HG02981 (cell line): Measurements from ENCODE around the gene HECA.
"Not testable (repeated sequence)": the region's sequence is repeated elsewhere in the genome, so short reads cannot be mapped to it uniquely, and the experiment has no call there.

Source experiments
- ATAC-seq: cut with Tn5 transposase; IDR thresholded peaks from one replicate; pipeline ENCODE4 v1.9.1; 2021; ENCODE audit warnings: mild to moderate bottlenecking, moderate library complexity; ENCODE audit not compliant: unreplicated experiment

Gene HECA, protein sequence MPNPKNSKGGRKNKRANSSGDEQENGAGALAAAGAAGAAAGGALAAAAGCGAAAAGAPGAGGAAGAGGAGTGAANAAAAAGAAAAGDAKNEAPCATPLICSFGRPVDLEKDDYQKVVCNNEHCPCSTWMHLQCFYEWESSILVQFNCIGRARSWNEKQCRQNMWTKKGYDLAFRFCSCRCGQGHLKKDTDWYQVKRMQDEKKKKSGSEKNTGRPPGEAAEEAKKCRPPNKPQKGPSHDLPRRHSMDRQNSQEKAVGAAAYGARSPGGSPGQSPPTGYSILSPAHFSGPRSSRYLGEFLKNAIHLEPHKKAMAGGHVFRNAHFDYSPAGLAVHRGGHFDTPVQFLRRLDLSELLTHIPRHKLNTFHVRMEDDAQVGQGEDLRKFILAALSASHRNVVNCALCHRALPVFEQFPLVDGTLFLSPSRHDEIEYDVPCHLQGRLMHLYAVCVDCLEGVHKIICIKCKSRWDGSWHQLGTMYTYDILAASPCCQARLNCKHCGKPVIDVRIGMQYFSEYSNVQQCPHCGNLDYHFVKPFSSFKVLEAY

DNA sequence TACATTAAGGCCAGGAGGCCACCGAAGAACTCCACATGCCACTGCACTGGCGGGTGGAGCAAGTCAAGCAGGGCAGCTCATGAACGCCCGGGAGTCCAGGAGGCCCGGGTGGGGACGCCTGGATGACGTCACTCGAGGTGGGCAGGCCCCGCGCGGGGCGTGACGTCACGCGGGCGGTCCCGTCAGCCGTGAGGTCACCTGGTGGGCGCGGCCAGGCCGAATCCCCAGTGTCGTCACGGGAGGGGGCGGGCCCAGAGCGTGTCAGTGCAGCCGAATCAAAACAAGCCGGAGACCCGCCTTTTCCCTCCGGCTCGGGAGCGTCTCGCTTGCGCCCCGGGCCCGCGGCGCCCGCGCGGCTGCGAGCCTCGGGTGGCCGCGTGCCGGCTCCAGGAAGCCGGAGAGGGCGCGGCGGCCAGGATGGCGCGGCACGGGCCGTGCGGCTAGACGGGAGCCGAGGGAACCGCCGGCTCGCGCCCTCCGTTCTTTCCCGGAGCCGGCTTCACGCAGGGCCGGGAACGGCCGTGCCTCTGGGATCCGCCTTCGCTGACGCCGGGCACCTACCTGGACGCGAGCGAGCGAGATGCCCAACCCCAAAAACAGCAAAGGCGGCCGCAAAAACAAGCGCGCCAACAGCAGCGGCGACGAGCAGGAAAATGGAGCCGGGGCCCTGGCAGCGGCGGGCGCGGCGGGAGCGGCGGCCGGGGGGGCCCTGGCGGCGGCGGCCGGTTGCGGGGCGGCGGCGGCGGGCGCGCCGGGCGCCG, at the start of gene HECA:
Gene HECA, plus strand, starts transcription at position 264 of the 761 bp plus-strand sequence. Its CDS starts 317 bp downstream, at position 581.
- ATAC-seq: peak; percentile 87

DNA sequence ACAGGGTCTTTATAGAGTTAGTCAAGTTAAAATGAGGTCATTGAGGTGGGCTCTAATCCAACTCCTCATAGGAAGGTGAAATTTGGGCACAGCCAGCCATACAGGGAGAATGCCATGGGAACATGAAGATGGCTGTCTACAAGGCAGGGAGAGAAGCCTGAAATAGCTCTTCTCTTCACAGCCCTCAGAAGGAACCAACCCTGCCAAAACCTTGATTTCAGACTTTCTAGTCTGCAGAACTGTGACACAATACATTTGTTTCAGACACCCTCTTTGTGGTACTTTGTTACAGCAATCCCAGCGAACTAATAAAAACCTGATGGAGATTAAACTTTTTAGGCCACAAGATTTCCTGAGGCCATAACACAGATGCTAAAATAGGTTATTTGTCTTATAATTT, 43.1 kb upstream of the HECA start:
- ATAC-seq: no peak

DNA sequence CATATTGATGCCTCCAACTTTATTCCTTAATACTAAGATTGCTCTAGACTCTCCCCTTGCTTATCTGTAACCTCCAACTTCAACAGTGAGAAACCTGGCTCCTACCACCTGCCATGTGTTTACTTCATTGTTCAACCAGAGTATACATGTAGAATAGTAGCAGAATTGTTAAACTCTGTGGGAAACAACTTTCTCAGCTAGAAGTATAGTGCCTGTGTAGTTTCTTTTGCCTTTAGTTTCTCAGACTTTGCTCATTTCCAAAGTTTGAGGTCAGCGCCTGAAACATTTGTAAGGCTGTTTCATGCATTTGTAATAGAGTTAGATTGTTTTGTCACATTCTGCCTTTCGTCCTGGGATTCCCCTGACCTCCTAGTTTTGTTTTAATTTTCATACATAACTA, 34.9 kb upstream of the HECA start:
- ATAC-seq: peak; percentile 81

DNA sequence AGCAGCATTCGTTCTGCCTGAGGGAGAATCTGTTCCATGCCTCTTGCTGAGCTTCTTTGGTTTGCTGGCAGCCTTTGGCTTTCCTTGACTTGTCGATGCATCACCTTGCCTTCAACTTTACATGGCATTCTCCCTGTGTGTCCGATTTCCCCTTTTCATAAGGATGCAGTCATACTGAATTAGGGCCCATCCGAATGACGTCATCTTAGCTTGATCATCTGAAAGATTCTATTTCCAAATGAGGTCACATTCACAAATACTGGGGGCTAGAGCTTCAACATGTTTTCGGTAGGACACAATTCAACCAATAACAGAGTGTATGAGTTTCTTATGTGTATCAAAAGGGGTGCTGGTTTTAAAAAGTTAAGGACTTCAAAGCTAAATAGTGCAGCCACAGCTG, 27.8 kb upstream of the HECA start:
- ATAC-seq: no peak

DNA sequence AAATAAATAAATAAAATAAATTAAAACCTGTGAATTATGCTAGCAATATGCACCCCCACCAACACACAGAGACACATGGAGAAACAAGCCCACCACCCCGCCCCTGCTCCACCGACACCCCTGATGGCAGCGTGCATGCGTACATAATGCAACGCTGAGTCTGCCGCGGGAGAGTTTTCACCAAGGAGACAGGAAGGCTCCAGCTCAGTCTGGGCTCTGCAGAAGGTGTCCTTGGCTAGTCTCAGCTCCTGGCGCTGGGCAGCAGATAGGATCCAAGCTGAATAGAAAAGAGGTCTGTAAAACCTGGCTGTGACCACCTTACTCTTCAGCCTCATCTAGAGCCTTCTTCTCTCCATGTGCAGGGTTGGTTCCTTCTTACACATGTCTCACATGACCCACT, 26.5 kb upstream of the HECA start:
- ATAC-seq: no peak

DNA sequence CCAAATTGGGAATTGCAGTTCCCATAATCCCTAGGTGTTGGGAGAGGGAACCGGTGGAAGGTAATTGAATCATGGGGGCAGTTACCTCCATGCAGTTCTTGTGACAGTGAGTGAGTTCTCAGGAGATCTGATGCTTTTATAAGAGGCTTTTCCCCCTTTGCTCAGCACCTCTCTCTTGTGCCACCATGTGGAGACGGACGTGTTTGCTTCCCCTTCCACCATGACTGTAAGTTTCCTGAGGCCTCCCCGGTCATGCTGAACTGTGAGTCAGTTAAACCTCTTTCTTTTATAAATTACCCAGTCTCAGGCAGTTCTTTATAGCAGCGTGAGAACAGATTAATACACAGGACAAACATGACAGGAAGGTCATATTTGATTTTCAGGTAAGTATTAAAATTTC, 25.3 kb upstream of the HECA start:
- ATAC-seq: no peak

DNA sequence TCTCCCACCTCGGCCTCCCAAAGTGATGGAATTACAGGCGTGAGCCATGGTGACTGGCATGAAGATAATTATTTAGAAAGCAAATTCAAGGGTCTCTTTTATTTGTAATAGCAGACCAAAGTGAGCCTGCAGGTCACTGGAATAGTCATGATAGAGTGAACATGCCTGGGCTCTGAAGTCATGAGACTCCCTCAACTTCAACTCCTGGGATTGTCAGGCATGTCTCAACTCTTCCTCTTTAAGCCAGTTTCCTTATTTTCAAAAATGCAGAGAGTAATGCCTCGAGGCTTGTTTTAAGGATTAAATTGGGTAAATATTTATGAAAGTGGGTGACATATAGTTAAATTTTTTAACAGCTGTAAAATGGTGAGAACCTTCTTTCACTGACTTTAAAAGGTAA, 22.7 kb upstream of the HECA start:
- no peak for ATAC-seq

DNA sequence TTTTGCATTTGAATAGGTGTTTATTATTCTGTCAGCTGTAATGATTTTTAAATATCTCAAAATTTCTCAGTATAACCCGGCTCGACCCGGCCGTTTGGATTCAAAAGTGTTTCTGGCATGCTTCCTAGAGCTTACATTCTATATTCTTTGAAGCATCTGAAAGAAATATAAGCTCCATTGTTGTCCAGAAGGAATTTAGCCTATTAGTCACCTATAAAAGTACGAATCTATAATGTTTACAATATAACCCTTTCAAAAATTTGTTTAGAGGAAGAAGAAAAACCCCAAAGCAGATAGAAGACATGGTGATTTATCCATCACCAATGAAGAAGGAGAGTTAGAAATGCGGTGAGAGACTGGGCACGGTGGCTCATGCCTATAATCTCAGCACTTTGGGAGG, 22.3 kb upstream of the HECA start:
- no peak for ATAC-seq

DNA sequence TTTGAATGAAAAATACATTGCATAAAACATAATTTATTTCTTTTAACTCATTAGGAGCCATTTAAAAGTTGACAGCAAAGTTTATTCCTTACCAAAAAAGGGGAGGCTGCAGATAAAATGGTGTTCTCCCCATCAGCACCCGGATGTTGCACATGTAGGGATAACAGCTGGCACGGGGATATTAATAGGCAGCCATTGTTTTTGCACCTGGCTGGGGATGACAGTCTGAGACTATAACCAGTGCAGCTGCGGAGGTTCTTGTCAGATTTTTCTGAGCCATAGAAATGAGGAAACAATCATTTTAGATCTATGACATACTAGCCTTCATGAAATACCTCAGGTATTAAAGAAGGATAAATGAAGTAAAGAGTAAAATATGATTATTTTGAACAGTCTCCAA, 20.1 kb upstream of the HECA start:
- ATAC-seq: no peak

DNA sequence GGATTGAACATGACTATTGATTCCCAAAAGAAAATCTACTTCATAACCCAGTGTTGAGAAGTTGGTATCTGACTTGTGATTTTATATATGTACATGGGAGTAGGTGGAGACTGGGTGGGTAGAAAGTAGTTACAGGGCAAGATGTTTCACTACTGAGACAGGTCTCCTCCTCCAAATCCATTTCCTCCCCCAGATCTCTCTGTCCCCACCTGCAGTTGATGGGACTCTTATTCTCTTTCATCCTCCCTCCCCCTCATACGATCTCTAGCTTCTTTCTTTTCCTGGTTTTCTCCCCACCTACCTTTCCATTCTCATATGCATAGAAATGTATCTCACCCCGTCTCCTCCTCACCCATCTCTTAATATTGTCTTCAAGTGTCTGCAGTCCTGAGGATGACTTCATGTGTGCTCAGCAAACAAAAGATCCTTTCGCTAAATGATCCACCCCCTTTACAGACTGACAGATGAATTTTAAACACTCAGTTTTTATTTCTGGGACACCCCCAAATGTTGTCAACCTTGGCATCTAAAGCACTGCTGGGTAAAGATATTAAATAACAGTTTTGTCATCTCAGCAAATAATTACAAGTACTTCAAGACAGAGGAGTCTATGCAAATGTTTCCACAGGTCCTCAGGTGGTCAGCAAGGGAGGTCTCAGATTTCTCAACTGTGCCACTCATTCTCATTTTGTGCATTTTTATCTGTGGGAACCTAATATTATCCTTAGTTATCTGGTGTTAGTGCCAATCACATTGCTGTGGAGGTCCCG, 18.7 kb upstream of the HECA start:
- no peak for ATAC-seq

DNA sequence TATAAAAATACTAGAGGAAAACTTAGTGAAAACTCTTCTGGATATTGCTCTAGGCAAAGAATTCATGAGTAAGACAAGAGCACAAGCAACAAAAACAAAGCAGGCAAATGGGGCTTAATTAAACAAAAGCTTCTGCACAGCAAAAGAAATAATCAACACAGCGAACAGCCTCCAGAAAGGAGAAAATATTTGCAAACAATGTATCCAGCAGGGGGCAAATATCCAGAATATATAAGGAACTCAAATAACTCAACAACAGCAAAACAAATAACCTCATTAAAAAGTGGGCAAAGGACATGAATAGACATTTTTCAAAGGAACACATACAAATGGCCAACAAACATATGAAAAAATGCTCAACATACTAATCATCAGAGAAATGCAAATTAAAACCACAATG, 17.1 kb upstream of the HECA start:
- ATAC-seq: no peak

DNA sequence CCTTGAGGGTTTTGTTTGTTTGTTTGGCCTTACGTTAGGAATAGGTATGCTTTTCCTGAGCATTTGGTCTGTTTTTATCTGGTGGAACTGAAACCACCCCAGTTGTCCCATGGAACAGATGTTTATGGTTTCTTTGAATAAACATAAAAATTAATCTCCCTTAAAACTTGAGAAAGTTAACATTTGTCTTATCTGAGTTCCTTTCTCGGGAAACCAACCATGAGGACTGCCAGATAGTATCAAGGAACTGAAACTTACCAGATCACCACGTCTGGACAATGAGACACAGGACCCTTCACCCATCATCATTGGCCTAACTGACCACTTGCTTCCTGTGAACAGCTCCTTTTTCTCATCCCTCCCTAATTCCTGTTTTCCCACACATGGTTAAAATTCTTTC, 15.3 kb upstream of the HECA start:
- ATAC-seq: no peak

DNA sequence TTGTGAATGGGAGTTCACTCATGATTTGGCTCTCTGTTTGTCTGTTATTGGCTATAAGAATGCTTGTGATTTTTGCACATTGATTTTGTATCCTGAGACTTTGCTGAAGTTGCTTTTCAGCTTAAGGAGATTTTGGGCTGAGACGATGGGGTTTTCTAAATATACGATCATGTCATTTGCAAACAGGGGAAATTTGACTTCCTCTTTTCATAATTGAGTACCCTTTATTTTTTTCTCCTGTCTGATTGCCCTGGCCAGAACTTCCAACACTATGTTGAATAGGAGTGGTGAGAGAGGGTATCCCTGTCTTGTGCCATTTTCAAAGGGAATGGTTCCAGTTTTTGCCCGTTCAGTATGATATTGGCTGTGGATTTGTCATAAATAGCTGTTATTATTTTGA, 12.1 kb upstream of the HECA start:
- not testable (repeated sequence) for ATAC-seq

DNA sequence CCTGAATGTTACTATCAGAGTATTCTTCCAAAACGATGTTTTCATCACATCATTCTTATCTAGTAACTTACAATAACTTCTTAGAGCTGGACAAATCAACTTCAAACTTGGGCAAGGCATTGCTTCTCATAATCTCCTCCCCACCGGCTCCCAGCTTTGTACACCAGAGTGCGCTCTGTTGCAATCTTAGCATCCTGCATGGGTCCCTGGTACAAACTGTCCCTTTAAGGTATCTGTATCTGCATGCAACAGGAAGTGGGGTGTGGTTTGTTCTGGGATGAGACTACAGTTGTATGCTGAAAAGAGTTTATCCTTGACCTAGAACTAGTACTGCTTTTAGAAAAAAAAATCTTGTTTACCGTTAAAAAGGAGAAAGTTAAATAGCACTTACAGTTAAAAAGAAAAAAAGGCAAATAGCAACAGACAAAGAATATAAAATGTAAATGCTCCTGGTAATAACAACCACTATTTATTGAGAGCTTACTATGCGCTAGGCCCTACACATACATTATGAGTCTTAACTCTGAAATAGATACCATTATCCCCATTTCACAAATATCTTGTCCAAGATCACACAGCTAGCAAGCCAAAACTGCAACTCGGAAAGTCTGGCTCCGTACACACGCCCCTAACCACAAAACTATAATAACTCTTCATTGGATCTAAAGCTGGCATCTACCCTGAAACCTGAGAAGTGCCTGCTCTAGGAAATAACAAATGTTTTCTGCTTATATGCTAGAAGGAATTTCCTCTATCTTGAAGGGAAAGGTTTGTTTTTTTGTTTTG, 9.8 kb upstream of the HECA start:
- peak; percentile 100 for ATAC-seq

DNA sequence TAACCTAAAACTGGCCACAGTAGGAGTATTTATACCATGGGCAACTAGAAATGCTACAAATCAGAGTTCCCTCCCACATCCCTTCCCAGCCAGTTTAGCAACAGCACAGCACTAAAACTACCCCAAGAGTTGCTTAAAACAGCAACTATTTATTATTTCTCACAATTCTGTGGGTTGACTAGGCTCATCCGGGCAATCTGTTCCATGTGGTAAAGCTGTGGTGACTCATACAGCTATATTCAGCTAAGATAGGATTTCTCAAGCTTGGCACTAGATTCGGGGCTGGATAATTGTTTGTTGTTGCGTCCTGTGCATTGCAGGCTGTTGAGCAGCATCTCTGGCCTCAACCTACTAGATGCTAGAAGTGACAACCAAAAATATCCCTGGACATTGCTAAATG, 8.6 kb upstream of the HECA start:
- ATAC-seq: no peak

DNA sequence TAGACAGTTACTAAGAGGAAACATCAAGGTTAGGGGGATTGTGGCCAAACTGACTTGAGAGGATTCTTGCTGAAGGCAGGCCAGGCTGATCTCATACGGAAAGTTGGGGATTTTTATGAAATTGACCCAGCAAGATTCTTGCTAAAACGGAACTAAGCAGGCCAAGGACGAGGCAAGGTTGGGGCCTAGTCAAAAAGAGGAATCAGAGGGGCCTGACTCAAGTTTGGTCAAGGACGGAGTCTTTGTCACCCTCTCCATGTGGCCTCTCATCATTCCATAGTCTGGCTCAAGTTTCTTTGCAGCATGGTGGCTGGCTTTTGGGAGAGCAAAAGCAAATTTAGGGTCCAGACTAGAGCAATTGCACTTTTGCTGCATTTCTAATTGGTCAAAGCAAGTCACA, 7.9 kb upstream of the HECA start:
- no peak for ATAC-seq

DNA sequence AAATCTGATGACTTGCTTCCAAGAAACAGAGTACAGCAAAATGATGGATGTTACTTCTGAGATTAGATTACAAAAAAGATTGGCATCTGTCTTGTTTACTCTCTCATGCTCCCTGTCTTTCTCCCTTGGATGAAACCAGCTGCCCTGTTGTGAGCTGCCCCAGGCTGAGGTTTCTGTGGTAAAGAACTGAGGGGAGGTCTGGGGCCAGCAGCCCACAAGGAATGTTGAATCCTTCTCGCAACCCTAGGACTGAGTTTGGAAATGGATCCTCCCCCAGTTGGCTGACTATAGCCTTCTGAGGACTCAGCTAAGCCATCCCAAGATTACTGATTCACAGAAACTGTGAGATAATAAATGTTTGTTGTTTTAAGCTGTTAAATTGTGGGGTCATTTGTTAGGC, 5.6 kb upstream of the HECA start:
- ATAC-seq: no peak

DNA sequence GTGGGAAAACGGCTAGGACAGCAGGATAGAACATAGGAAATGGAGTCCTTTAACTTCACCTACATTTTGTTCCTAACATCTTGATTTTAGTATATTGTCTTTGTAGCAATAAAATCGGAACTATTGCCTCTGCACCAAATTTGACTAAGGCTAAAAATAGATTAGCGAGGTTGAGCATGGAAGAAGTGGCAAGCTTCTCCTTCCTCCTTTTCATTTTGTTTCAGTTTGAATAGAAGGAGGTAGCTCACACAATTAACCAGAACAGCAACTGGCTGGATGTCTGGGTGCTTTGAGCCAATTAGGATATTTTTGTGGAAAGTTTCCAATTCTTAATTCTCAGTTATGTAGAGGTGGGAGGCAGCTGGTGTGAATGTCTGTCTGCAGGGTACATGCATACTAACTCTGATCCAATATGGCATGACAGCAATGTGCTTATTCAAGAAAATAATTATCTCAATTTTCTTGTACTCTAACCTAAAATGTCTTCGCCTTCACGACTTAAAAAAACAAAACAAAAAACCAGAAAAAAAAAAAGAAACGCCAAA, 3.1 kb upstream of the HECA start:
- no peak for ATAC-seq

DNA sequence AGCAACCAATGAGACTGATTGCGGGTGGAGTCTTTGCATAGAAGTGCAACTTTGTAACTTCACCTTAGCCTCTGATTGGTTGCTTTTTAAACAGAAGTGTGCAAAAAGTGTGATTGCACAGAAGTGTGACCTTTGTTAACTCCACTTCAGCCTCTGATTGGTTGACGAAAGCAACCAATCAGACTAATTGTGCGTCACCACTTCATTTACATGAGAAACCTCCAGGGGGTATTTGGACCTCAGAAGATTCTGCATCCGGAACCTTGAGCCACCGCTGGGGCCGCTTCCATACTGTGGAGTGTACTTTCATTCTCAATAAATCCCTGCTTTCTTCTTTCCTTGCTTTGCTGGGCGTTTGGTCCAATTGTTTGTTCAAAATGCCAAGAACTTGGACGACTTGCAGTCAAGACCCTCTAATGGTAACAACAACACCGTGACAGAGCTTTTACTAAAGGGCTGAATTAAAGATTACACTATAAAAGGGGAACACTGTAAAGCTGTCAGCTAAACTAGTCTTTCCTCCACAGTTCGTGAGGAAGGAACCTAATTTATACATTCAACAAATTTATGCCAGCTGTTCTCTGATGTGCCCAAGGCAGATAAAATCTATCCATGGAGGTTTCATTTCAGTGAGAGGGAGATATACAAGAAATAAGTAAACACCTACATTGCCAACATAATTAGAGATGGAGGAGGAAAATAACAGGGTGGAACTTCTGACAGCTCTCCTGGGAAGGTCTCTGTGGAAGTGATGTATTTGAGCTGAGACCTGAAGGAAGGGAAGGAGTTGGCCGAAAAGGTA, 1.4 kb upstream of the HECA start:
- ATAC-seq: no peak

DNA sequence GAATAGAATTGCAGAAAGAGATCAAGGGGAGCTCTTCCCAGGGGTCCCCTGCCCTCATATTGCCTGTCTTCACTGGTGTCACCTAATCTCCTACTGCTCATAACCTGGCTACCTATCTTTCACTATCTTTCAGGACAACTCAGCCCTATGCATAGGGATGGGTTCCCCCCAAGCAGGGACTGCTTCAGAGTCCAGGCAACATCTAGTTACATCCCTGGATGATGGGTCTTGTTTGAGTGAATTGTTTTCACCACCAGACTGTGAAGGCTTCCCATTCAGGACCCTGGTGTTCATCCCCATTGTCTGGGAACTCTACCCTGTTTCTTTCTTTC, 850 bp upstream of the HECA start:
- ATAC-seq: no peak
